T-helper 2 cell treated with Interferon-gamma antibody and Interleukin-4, amounts not matched to agents 100 ng/mL and 5 ng/mL, for 36 hours (primary cell): ENCODE data around the gene KCNE5. TPM values are rescaled to one million over a fixed set of nuclear protein-coding genes. Genes with fewer than 3 reads are reported as not detected.
"Not testable (repeated sequence)": the region's sequence is repeated elsewhere in the genome, so short reads cannot be mapped to it uniquely, and the experiment has no call there.

Experiments used
- intact Hi-C: fragments of 100-400 bp; cut with micrococcal nuclease; formaldehyde crosslinking; loops from one replicate; pipeline ENCODE4 v1.15.1; 2023
- total RNA-seq: library from RNA; stranded (reverse); gene quantifications from 2 replicates; pipeline ENCODE4 v1.2.3, GENCODE V29; 2022

KCNE5 gene, protein sequence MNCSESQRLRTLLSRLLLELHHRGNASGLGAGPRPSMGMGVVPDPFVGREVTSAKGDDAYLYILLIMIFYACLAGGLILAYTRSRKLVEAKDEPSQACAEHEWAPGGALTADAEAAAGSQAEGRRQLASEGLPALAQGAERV
- total RNA-seq = 0.27 and 0.32 TPM in 2 replicates

DNA sequence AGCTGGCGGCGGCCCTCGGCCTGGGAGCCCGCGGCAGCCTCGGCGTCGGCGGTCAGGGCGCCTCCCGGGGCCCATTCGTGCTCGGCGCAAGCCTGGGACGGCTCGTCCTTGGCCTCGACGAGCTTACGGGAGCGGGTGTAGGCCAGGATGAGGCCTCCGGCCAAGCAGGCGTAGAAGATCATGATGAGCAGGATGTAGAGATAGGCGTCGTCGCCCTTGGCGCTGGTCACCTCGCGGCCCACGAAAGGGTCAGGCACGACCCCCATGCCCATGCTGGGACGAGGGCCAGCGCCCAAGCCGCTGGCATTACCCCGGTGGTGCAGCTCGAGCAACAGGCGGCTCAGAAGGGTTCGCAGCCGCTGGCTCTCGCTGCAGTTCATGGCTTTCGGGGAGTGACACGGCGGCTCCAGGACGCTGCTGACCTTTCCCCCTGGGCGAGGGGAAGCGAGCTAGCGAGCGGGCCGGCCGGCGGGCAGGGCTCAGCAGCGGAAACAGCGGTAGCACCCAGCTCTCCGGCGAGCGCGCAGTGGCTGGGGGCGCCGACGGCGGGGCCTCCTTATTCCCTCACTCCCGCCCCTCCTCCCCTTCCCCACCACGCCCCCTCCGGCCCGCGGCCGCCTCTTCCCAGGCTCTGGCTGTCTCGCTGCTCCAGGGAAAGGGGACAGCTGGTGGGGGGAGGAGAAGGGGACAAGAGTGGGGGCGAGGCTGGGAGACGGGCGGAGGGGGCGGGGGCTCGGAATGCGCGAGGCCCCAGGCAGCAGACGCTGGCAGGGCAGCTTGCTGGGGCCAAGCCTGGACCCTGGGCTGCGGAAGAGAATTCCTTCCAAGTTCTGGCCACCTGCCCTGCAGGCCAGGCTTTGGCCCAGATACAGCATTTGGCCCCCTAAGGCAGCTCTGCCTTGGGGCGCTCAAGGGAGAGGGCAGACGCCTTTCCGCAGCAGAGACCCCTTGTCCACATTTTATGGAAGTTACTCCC is at the start of gene KCNE5:
TSS of gene KCNE5 (minus strand) at position 532 of the 976 bp plus-strand sequence. CDS start at position 380, 152 bp downstream.
- intact Hi-C loops = no loop called here

GRCh38 chrX:109672239-109672638 is 47.3 kb upstream of the KCNE5 start:
- intact Hi-C loops = no loop called here

- intact Hi-C loops = not testable (repeated sequence)
Observed at GRCh38 chrX:109671170-109671569, 46.2 kb upstream of the KCNE5 start.

DNA sequence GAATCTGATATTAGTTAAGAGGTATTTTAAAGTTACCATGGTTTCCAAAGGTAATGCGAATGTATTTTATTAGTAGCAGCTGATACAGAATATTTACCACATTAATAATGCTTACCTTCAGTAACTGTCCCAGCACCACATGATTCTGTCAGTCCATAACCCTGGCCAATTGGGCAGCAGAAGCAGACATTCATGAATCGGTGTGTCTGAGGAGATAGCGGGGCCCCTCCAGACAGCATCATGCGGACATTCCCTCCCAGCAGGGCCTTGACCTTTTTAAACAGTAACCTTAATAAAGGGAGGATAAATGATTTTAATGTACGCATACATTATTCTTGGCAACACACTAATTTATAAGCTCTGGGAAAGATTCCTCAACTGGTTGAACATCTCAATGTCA is 43.0 kb upstream of the KCNE5 start:
- intact Hi-C loops = no loop called here

DNA sequence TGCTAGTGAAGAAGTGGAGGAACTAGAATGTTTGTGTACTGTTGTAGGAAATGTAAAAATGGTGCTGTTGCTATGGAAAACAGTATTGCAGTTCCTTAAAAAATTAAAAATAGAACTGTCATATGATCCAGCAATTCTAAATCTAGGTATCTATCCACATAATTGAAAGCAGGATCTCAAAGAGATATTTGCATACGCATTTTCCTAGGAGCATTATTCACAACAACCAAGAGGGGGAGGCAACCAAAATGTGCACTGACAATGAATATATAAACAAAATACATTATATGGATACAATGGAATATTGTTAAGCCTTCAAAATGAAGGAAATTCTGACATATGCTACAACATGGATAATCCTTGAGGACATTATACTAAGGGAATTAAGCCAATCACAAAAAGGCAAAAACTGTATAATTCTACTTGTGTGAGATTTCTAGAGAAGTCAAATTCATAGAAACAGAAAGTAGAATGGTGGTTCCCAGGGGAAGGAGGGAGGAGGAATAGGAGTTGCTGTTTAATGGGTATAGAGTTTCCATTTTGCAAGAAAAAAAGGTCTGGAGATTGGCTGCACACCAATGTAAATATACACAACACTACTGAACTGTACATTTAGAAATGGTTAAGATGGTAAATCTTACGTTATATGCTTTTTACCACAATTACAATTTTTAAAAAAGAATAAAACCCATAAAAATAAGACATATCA is 35.6 kb upstream of the KCNE5 start:
- intact Hi-C loops = no loop called here

GRCh38 chrX:109658391-109658790 is 33.4 kb upstream of the KCNE5 start:
- intact Hi-C loops = no loop called here

GRCh38 chrX:109657364-109657763 is 32.4 kb upstream of the KCNE5 start:
- intact Hi-C loops = not testable (repeated sequence)

DNA sequence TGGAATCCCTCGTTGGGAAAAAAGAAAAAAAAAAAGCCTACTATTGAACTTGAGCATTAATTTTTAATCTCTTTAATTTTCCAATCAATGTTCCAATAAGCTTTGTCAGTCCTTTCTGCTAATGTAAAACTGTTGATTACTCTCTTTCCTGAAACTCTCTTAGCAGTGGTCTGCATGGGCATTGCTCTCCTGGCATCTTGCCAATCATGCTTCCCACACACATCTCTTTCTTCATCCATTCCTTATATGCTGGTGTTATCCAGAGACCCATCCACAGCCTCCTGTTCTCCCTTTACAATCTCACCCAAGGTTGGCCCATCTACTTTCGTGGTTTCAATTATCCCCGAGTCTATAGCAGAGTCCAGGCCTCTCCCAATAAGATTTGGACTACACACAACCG is 31.8 kb upstream of the KCNE5 start:
- intact Hi-C loops = no loop called here

DNA sequence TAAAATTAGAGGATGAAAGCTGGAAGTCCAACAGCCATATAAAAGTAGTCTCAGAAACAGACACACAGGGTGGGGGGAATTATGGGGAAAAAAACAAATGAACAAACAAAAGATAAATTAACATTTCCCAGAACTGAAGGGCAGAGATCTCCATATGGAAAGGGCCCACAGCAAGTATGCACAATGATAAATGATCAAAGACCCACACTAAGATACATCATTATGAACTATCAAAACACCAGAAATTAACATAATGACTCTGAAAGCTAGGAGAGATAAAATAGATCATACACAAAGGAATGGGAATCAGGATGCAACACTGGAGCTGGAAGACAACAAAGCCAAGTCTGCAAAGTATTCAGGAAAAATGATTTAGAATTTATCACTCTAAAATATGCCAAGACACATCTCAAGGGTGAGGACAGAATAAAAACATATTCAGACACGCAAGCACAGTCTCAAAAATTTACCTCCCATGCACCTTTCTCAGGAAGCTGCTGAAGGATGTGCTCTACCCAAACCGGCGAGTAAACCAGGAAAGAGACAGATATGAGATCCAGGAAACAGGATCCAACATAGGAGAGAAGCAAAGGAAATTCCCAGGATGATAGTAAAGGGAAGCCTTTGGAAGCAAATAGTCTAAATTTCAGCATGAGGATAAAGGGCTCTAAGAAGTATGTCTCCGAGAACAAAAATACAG is 30.7 kb upstream of the KCNE5 start:
- intact Hi-C loops = no loop called here

GRCh38 chrX:109654516-109655109 is 29.6 kb upstream of the KCNE5 start:
- intact Hi-C loops = no loop called here

DNA sequence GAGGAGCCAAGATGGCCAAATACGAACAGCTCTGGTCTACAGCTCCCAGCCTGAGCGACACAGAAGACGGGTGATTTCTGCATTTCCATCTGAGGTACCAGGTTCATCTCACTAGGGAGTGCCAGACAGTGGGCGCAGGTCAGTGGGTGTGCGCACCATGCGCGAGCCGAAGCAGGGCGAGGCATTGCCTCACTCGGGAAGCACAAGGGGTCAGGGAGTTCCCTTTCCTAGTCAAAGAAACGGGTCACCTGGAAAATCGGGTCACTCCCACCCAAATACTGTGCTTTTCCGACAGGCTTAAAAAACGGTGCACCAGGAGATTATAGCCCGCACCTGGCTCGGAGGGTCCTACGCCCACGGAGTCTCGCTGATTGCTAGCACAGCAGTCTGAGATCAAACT is 19.7 kb upstream of the KCNE5 start:
- intact Hi-C loops = not testable (repeated sequence)

- intact Hi-C loops = no loop called here
Observed at GRCh38 chrX:109643687-109644086, 18.7 kb upstream of the KCNE5 start.

DNA sequence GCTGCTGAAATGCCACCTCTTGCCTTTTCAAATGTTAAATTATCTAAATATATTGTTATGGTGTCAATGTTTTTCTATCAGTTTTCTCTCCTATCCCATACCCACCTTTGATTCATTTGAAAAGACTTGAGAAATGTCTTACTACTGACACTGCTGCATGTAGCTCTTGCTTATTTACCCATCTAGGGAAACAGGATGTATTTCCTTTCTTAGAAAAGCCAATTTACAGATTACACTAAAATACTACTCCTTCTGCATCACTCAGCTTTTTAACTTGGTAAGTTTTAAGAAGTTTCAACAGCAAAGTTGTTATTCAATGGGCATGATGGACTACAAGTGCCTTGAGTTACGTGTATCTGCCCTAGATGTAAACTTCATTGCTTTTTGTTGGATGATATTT is 13.2 kb upstream of the KCNE5 start:
- intact Hi-C loops = loop anchor here (5.0 to 10.0 kb wide), 3 partner anchors 67 to 217 kb away; partner anchors contain the start of gene NXT2

DNA sequence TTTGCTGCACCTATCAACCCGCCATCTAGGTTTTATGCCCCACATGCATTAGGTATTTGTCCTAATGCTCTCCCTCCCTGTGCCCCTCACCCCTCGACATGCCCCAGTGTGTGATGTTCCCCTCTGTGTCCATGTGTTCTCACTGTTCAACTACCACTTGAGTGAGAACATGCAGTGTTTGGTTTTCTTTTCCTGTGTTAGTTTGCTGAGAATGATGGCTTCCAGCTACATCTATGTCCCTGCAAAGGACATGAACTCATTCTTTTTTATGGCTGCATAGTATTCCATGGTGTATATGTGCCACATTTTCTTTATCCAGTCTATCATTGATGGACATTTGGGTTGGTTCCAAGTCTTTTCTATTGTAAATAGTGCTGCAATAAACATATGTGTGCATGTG is 12.5 kb upstream of the KCNE5 start:
- intact Hi-C loops = loop anchor here (5.0 to 10.0 kb wide), 3 partner anchors 67 to 217 kb away; partner anchors contain the start of gene NXT2

DNA sequence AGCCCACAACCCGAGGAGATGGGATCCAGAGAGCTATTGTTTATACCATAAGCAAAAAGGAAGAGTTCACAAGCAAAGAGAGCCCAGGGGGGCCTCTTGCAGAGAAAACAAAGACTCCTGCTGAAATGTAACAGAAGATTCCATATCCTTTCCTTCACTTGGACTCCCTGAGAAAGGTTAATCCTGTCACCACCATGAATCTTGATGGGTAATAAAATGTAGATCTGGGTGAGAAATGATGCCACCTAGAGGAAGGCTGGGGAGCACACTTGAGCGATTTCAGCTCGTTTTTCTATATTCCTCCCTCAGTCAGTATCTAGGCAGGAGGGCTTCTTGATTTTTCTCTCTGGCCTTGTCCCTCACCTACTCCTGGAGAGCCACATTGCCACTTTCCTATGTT is 10.2 kb upstream of the KCNE5 start:
- intact Hi-C loops = loop anchor here (5.0 to 10.0 kb wide), 3 partner anchors 70 to 220 kb away; partner anchors contain the start of gene NXT2

GRCh38 chrX:109632906-109633504 is 8.0 kb upstream of the KCNE5 start:
- intact Hi-C loops = loop anchor here (2.0 to 10.0 kb wide), 3 partner anchors 72 to 222 kb away; no protein-coding TSS in a partner anchor

GRCh38 chrX:109629310-109629709 is 4.3 kb upstream of the KCNE5 start:
- intact Hi-C loops = no loop called here

DNA sequence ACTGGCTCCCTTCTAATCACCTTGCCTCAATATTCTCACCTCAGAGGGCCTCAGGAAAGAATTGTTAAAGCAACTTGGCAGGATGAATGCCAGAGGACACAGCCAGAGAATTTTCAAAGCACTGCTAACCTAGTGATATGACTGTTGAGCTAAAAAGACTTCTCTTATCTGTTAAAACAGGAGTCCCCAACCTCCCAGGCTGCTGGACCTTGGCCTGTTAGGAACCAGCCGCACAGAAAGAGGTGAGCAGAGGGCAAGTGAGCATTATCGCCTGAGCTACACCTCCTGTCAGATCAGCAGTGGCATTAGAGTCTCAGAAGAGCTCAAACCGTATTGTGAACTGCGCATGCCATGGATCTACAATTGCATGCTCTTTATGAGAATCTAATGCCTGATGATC is 1.7 kb upstream of the KCNE5 start:
- intact Hi-C loops = no loop called here

DNA sequence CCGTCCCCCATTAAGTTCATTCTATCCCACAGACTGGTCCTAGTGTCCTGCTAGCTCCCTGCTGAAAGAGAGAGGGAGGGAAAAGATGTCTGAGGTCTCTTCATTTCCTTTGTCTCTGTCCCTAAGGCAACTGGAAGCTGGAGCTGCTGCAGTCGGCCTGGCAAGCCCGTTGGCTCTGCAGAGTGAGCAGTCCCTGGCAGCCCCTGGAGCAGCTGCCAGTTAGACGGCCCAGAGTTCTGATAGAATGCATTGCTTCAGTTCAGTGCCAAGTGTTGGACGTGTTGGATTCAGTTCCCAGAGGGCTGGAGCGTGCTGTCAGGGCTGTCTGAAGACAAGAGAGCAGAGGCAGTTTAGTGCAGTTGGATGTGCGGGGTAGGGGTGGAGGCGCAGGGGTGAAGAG is 975 bp downstream of the KCNE5 start:
- intact Hi-C loops = no loop called here

DNA sequence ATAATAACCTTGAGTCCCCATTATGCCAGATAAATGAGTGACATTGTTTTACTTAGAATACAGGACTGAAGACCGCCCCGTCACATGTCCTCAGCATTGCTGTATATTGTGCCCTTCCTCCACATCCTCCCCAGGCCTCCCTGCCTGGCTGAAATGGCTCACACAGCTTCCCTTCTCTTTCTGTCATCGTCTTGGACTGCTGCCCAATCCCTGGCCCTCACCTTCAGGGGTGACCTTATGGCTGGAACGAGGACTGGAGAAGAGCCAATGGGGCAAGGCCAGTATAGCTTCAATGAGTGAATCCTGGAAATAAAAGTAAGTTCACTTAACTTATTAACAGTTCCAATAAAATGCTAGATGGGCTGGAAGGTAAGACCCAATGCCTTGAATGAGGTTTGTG is 2.7 kb downstream of the KCNE5 start:
- intact Hi-C loops = no loop called here
